Activated naive CD8-positive, alpha-beta T cell treated with anti-CD3 and anti-CD28 coated beads, Interleukin-2, amount 50 U/mL, for 24 hours (primary cell): ENCODE data around the gene AHCY.
A peak's percentile ranks its signal among the peaks of the same experiment; 100 is the strongest.
"Not testable (repeated sequence)": the region's sequence is repeated elsewhere in the genome, so short reads cannot be mapped to it uniquely, and the experiment has no call there.

ENCODE experiments used
- ATAC-seq: fragments of 150-1000 bp; cut with Tn5 transposase; one replicate; pipeline ENCODE4 v1.10.0; 2021
- DNase-seq: peaks from one replicate; pipeline ENCODE4 v3.0.0; 2021
- H3K27ac Mint-ChIP-seq: one replicate; pipeline ENCODE4 v1.8.0; 2021; ENCODE audit warnings: mild to moderate bottlenecking, mixed read lengths
- H3K27me3 Mint-ChIP-seq: one replicate; pipeline ENCODE4 v1.8.0; 2021; ENCODE audit warnings: mixed read lengths
- H3K36me3 Mint-ChIP-seq: one replicate; pipeline ENCODE4 v1.8.0; 2021; ENCODE audit warnings: low read depth, mixed read lengths
- H3K4me1 Mint-ChIP-seq: one replicate; pipeline ENCODE4 v1.8.0; 2021; ENCODE audit warnings: mixed read lengths
- H3K4me3 Mint-ChIP-seq: one replicate; pipeline ENCODE4 v1.8.0; 2021; ENCODE audit warnings: mild to moderate bottlenecking, moderate library complexity, mixed read lengths
- H3K9me3 Mint-ChIP-seq: one replicate; pipeline ENCODE4 v1.8.0; 2021; ENCODE audit warnings: mixed read lengths

Gene AHCY

GRCh38 chr20:34294563-34294962 is 8.6 kb downstream of the AHCY start:
- Mint-ChIP-seq H3K27me3 (no peaks in the 10 kb centered on the region), H3K9me3 (no peaks in the 10 kb centered on the region), H3K4me3 (no peak overlapping the region), H3K36me3 (peaks cover 51% of the 10 kb centered on the region), H3K4me1 (no peaks in the 10 kb centered on the region), H3K27ac (no peak overlapping the region)
- DNase-seq, result no peak
- no peak for ATAC-seq

- Mint-ChIP-seq H3K4me3 (no peak overlapping the region), H3K4me1 (no peaks in the 10 kb centered on the region), H3K9me3 (no peaks in the 10 kb centered on the region), H3K27me3 (no peaks in the 10 kb centered on the region), H3K36me3 (peaks cover 56% of the 10 kb centered on the region), H3K27ac (no peak overlapping the region)
- DNase-seq (no peak), ATAC-seq (no peak)
These were observed 9.6 kb downstream of the AHCY start for GRCh38 chr20:34293589-34293988.

- Mint-ChIP-seq H3K27ac (no peak overlapping the region), H3K4me3 (no peak overlapping the region), H3K27me3 (no peaks in the 10 kb centered on the region), H3K4me1 (no peaks in the 10 kb centered on the region), H3K36me3 (peaks cover 59% of the 10 kb centered on the region), H3K9me3 (no peaks in the 10 kb centered on the region)
- no peak for ATAC-seq
- DNase-seq, result no peak
These were observed 10.0 kb downstream of the AHCY start for GRCh38 chr20:34293119-34293518.

- H3K27ac Mint-ChIP-seq, result no peak overlapping the region
- no peaks in the 10 kb centered on the region for H3K27me3 Mint-ChIP-seq
- no peaks in the 10 kb centered on the region for H3K4me1 Mint-ChIP-seq
- H3K36me3 Mint-ChIP-seq, result peaks cover 62% of the 10 kb centered on the region
- no peak for ATAC-seq
- no peak for DNase-seq
- no peaks in the 10 kb centered on the region for H3K9me3 Mint-ChIP-seq
- H3K4me3 Mint-ChIP-seq, result no peak overlapping the region
These were observed 10.7 kb downstream of the AHCY start for GRCh38 chr20:34292496-34292895.

GRCh38 chr20:34290471-34290870 is 12.7 kb downstream of the AHCY start:
- DNase-seq (no peak), ATAC-seq (no peak)
- H3K27me3 Mint-ChIP-seq, result no peaks in the 10 kb centered on the region
- no peaks in the 10 kb centered on the region for H3K9me3 Mint-ChIP-seq
- no peaks in the 10 kb centered on the region for H3K4me1 Mint-ChIP-seq
- H3K4me3 Mint-ChIP-seq, result no peak overlapping the region
- H3K27ac Mint-ChIP-seq, result no peak overlapping the region
- H3K36me3 Mint-ChIP-seq, result peaks cover 65% of the 10 kb centered on the region

- H3K27ac Mint-ChIP-seq, ATAC-seq, DNase-seq, H3K27me3 Mint-ChIP-seq, H3K9me3 Mint-ChIP-seq, H3K4me3 Mint-ChIP-seq, H3K4me1 Mint-ChIP-seq: not testable (repeated sequence)
- H3K36me3 Mint-ChIP-seq, result peaks cover 54% of the 10 kb centered on the region
These were observed 15.7 kb downstream of the AHCY start for GRCh38 chr20:34287500-34287899.

- H3K4me1 Mint-ChIP-seq, result no peaks in the 10 kb centered on the region
- DNase-seq, result no peak
- H3K4me3 Mint-ChIP-seq, result no peak overlapping the region
- no peak for ATAC-seq
- peaks cover 53% of the 10 kb centered on the region for H3K36me3 Mint-ChIP-seq
- H3K9me3 Mint-ChIP-seq, result no peaks in the 10 kb centered on the region
- no peaks in the 10 kb centered on the region for H3K27me3 Mint-ChIP-seq
- H3K27ac Mint-ChIP-seq, result no peak overlapping the region
These were observed 17.7 kb downstream of the AHCY start for GRCh38 chr20:34285450-34285849.

GRCh38 chr20:34283844-34284243 is 19.3 kb downstream of the AHCY start:
- no peak overlapping the region for H3K4me3 Mint-ChIP-seq
- no peaks in the 10 kb centered on the region for H3K4me1 Mint-ChIP-seq
- DNase-seq (no peak), ATAC-seq (no peak)
- no peaks in the 10 kb centered on the region for H3K27me3 Mint-ChIP-seq
- no peaks in the 10 kb centered on the region for H3K9me3 Mint-ChIP-seq
- peaks cover 55% of the 10 kb centered on the region for H3K36me3 Mint-ChIP-seq
- no peak overlapping the region for H3K27ac Mint-ChIP-seq

GRCh38 chr20:34282041-34282440 is 21.1 kb downstream of the AHCY start:
- DNase-seq, result no peak
- H3K27ac Mint-ChIP-seq, result no peak overlapping the region
- peaks cover 58% of the 10 kb centered on the region for H3K36me3 Mint-ChIP-seq

GRCh38 chr20:34281177-34281576 is 22.0 kb downstream of the AHCY start:
- no peak overlapping the region for H3K4me3 Mint-ChIP-seq
- no peak for DNase-seq
- no peak for ATAC-seq
- peaks cover 57% of the 10 kb centered on the region for H3K36me3 Mint-ChIP-seq
- H3K9me3 Mint-ChIP-seq, result no peaks in the 10 kb centered on the region
- H3K27ac Mint-ChIP-seq, result no peak overlapping the region
- no peaks in the 10 kb centered on the region for H3K4me1 Mint-ChIP-seq
- no peaks in the 10 kb centered on the region for H3K27me3 Mint-ChIP-seq

More at GRCh38 chr20:34282041-34282440, 21.1 kb downstream of the AHCY start:
- Mint-ChIP-seq H3K9me3 (no peaks in the 10 kb centered on the region), H3K4me3 (no peak overlapping the region), H3K4me1 (no peaks in the 10 kb centered on the region), H3K27me3 (no peaks in the 10 kb centered on the region)
- no peak for ATAC-seq

GRCh38 chr20:34274694-34275093 is 28.5 kb downstream of the AHCY start:
- H3K27me3 Mint-ChIP-seq, result peaks cover 3% of the 10 kb centered on the region
- no peak overlapping the region for H3K4me3 Mint-ChIP-seq
- H3K36me3 Mint-ChIP-seq, result peaks cover 49% of the 10 kb centered on the region
- H3K4me1 Mint-ChIP-seq, result peaks cover 6% of the 10 kb centered on the region
- ATAC-seq (no peak), DNase-seq (no peak)
- no peaks in the 10 kb centered on the region for H3K9me3 Mint-ChIP-seq
- H3K27ac Mint-ChIP-seq, result no peak overlapping the region

GRCh38 chr20:34271956-34272355 is 31.2 kb downstream of the AHCY start:
- no peak overlapping the region for H3K27ac Mint-ChIP-seq
- peaks cover 31% of the 10 kb centered on the region for H3K36me3 Mint-ChIP-seq
- peaks cover 10% of the 10 kb centered on the region for H3K4me1 Mint-ChIP-seq
- no peak for ATAC-seq
- H3K4me3 Mint-ChIP-seq, result no peak overlapping the region
- peaks cover 9% of the 10 kb centered on the region for H3K27me3 Mint-ChIP-seq
- no peak for DNase-seq
- H3K9me3 Mint-ChIP-seq, result no peaks in the 10 kb centered on the region

GRCh38 chr20:34269996-34270627 is 33.0 kb downstream of the AHCY start:
- H3K4me3 Mint-ChIP-seq, result no peak overlapping the region
- DNase-seq (no peak), ATAC-seq (no peak)
- peaks cover 9% of the 10 kb centered on the region for H3K27me3 Mint-ChIP-seq
- H3K36me3 Mint-ChIP-seq, result peaks cover 25% of the 10 kb centered on the region
- H3K4me1 Mint-ChIP-seq, result peaks cover 10% of the 10 kb centered on the region
- no peak overlapping the region for H3K27ac Mint-ChIP-seq
- H3K9me3 Mint-ChIP-seq, result no peaks in the 10 kb centered on the region

- DNase-seq, result peak; percentile 25
- peak; percentile 39 for ATAC-seq
- Mint-ChIP-seq H3K9me3 (no peaks in the 10 kb centered on the region), H3K27ac (no peak overlapping the region), H3K27me3 (peaks cover 9% of the 10 kb centered on the region), H3K36me3 (peaks cover 22% of the 10 kb centered on the region), H3K4me1 (peaks cover 10% of the 10 kb centered on the region), H3K4me3 (peak overlapping the region; percentile 11)
These were observed 34.1 kb downstream of the AHCY start for GRCh38 chr20:34268851-34269636.

- Mint-ChIP-seq H3K27me3 (peaks cover 9% of the 10 kb centered on the region), H3K36me3 (peaks cover 15% of the 10 kb centered on the region), H3K9me3 (no peaks in the 10 kb centered on the region), H3K4me1 (peaks cover 10% of the 10 kb centered on the region), H3K4me3 (no peak overlapping the region), H3K27ac (no peak overlapping the region)
- DNase-seq (no peak), ATAC-seq (no peak)
These were observed 35.0 kb downstream of the AHCY start for GRCh38 chr20:34268145-34268544.
